Fibroblast of lung (primary cell): ENCODE measurements around the gene UIMC1.

Experiments used
- CTCF ChIP-seq, 2 donors: IDR thresholded peaks in 1 of 2; conservative IDR thresholded peaks in 1 of 2; 1 replicate in 1 of 2; 2 replicates in 1 of 2; pipeline ENCODE4 v1.5.1; 2011 to 2012; ENCODE audit warnings: low read length in 2 of 2, control low read depth in 1 of 2, inconsistent platforms in 1 of 2, low read depth in 1 of 2, mild to moderate bottlenecking in 1 of 2
- EZH2 ChIP-seq: IDR thresholded peaks from 2 replicates; pipeline ENCODE4 v1.5.1; 2012; ENCODE audit warnings: low read length, control low read depth, mild to moderate bottlenecking; ENCODE audit errors: missing control alignments

GRCh38 chr5:177008716-177009115, 2.1 kb upstream of the UIMC1 start:
- no peak for TF ChIP-seq CTCF (conservative IDR thresholded peaks at IDR 0.05 in 1 of 2, IDR thresholded peaks at IDR 0.05 in 1 of 2; ENCODE audit: low read depth in 1 of 2, low read length in 2 of 2)
- no peak for TF ChIP-seq EZH2
